Pancreas (tissue), 10 donors: ENCODE measurements around the gene CACNA1G. TPM values are rescaled to one million over a fixed set of nuclear protein-coding genes. Genes with fewer than 3 reads are reported as not detected.
A peak's percentile ranks its signal among the peaks of the same experiment; 100 is the strongest.

Experiments used
- ATAC-seq, 4 donors: fragments of 200-7000 bp; cut with Tn5 transposase; one replicate each; pipeline versions ENCODE4 v1.8.0 to v1.9.1; 2020; ENCODE audit warnings: mild to moderate bottlenecking in 4 of 4, moderate library complexity in 4 of 4
- DNase-seq, 6 donors: peaks; one replicate each; pipeline ENCODE4 v3.0.0-alpha.2; 2020
- FAIRE-seq: peaks from 2 replicates; lab custom pipeline; 2012; peaks lifted over from hg19 to GRCh38; lab: Jason Lieb, UNC
- H3K27ac ChIP-seq, 4 donors: fragments of 200-600 bp; sonication (generic); 1 replicate in 3 of 4; 2 replicates in 1 of 4; pipeline versions ENCODE4 v1.5.0 to v1.8.0; 2020
- H3K27me3 ChIP-seq, 4 donors: fragments of 200-600 bp; one replicate each; pipeline ENCODE4 v1.8.0; 2021
- H3K36me3 ChIP-seq, 3 donors: fragments of 200-600 bp; sonication (generic) in 1 of 3; one replicate each; pipeline versions ENCODE4 v1.5.0 to v1.8.0; 2020 to 2021
- H3K4me1 ChIP-seq, 3 donors: fragments of 200-600 bp; one replicate each; pipeline ENCODE4 v1.8.0; 2021
- H3K4me3 ChIP-seq, 4 donors: fragments of 200-600 bp; sonication (generic) in 2 of 4; one replicate each; pipeline versions ENCODE4 v1.5.0 to v1.8.0; 2020 to 2021
- H3K9me3 ChIP-seq, 4 donors: fragments of 200-600 bp; one replicate each; pipeline ENCODE4 v1.8.0; 2021
- WGBS, 2 donors: extraction: QIAGEN DNeasy Blood & Tissue Kit; methylation state at CpG; one replicate each; pipeline ENCODE4 v1.1.7; 2013; 5-methylcytosine and 5-hydroxymethylcytosine counted together
- intact Hi-C, 3 donors: fragments of 100-400 bp; cut with DNase I; formaldehyde crosslinking; loops; one replicate each; pipeline versions ENCODE4 v1.11.1 to v1.14.2; 2022
- polyA plus RNA-seq, 2 donors: library from polyadenylated mRNA; stranded (reverse); fragments of 200-250 nt; gene quantifications; one replicate each; pipeline ENCODE4 v1.2.3, GENCODE V29; 2013
- total RNA-seq, 6 donors: library from RNA; stranded (reverse); fragmentation: NEBNext Ultra II Directional in 4 of 6; extraction: Animal tissue kit (Norgen Biotek cat#: 25700) in 4 of 6; gene quantifications; one replicate each; pipeline versions ENCODE4 v1.2.1 to v1.2.4, GENCODE V29; 2021 to 2023
- TF ChIP-seq, protein P1 (sequence below), 4 donors: fragments of 200-600 bp; sonication (generic) in 3 of 4; IDR thresholded peaks; one replicate each; pipeline versions ENCODE4 v1.5.0 to v1.8.0; 2021; ENCODE audit warnings: antibody characterized with exemption in 4 of 4
- donor health status: healthy with polysubstance abuse.
- donor health status: DM: no; HTN: no; CAD: no; lungs with moderate emphysema.
- donor health status: DM: no; HTN: no; CAD: no.
- donor health status: control.
- donor health status: control.
- donor health status: Bipolar disorder and iron deficiency.
- donor health status: DM: yes; HTN: yes; CAD: no.
- donor health status: DM: no; HTN: no; CAD: no.
- donor health status: DM: no; HTN: no; CAD: no.
- donor health status: DM: yes; HTN: yes; CAD: no.

The CACNA1G gene
- total and polyA plus RNA-seq, 8 donors: 0.02 to 0.37 (median 0.09) TPM; not detected in 1

DNA sequence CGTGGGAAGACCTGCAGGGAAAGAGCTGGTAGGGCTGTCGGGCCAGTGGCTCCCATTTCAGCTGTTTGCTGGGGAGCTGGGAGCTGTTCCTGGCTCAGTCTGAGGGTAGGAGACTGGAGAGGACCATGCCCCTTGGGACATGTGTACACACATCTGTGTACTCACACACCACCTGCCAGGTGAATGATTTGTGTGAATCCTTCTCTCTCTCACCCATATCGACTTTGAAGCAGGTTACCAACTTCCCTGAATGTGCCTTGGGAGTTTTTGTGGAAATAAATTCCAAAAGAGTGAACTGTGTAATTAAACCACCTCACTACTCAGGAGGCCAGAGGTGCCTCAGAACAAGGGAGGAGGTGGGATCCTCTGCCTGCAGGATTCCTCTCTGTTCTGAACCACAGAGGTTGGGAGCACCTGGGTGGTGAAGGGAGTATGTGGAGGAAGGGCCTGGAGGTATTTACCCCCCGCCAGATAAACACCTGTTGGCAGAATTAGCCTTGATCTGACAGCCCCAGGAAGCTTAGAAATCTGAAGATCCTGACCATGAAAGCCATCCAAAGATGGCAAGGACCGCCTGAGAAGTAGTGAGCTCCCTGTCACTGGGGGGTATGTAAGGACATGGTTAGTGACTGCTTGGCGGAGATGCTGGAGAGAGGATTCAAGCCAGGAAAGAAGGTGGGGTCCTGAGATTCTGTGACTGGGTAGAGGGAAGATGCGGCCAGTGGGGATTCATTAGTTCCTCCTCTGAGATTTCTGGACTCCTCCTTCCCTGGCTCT is 77.5 kb downstream of the CACNA1G start:
- H3K9me3 ChIP-seq: no peaks in the 10 kb centered on the region
- H3K27ac ChIP-seq: peak overlapping the region; percentile 50 to 85 (median 74)
- no peaks in the 10 kb centered on the region for H3K27me3 ChIP-seq
- FAIRE-seq: no peak
- 56 to 63% methylated on average over 7 of the region's 7 CpGs for WGBS, 2 donors
- intact Hi-C loops: loop anchor here in 1 of 3 donors (2.0 kb wide), 1 partner anchor 55 kb away; no protein-coding TSS in a partner anchor
- ATAC-seq: no peak
- H3K4me1 ChIP-seq: peaks cover 31 to 60% (median 44%) of the 10 kb centered on the region in 3 donors
- TF ChIP-seq, protein P1, sequence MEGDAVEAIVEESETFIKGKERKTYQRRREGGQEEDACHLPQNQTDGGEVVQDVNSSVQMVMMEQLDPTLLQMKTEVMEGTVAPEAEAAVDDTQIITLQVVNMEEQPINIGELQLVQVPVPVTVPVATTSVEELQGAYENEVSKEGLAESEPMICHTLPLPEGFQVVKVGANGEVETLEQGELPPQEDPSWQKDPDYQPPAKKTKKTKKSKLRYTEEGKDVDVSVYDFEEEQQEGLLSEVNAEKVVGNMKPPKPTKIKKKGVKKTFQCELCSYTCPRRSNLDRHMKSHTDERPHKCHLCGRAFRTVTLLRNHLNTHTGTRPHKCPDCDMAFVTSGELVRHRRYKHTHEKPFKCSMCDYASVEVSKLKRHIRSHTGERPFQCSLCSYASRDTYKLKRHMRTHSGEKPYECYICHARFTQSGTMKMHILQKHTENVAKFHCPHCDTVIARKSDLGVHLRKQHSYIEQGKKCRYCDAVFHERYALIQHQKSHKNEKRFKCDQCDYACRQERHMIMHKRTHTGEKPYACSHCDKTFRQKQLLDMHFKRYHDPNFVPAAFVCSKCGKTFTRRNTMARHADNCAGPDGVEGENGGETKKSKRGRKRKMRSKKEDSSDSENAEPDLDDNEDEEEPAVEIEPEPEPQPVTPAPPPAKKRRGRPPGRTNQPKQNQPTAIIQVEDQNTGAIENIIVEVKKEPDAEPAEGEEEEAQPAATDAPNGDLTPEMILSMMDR (IDR thresholded peaks at IDR 0.05): no peak
- H3K4me3 ChIP-seq: no peak overlapping the region
- DNase-seq: peak in 2 of 6 donors; percentile 18 to 23
- no peaks in the 10 kb centered on the region for H3K36me3 ChIP-seq

DNA sequence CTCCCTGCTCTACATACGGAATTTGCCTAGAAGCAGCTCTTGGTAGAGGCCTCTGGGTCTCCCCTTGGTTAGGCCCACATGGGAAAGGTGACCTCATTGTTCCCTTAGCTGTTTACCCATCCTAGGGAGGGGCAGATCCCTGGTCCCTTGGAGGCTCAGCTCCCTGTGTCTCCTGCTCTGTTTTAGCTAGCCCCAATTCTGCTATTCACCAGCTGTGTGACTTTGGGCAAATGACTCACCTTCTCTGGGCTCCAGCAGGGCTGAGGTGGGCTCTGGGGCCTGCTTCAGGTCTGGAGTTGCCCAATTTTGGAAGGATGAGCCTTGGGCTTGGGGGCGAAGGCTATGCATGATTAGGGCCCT is 78.1 kb downstream of the CACNA1G start:
- H3K9me3 ChIP-seq: no peaks in the 10 kb centered on the region

DNA sequence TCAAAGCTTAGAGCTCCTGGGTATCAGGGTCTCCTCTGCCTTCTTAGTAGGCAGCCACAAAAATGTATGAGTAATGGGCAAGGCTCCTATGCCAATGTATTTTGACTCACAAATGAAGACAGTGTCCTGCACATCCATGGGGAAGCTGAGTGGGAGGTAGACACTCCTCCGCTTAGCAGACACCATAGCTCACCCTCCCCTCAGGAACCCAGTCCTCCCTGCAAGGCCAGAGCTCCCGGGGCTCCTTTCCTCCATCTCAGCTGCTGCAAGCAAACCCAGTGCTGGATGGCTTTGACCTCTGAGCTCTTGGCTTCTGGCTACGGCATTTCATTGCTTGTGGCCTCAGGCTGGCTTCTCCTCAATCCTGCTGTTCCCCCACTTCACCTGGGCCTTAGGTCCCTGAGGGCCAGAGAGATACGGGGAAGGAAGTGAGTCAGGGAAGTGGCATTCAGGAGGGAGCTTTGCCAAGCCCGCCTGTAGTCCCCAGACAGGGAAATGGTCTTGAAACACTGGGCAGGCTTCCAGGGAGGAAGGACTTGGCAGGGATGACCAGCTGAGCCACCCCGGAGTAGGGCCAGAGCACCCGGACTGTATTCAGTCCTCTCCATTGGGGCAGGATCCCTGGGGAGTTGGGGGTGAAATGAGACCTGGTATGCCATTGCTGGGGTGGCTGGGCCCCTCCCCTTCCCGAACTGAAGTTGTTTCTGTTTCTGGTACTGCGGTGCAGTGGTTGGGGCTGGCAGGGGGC is 78.6 kb downstream of the CACNA1G start:
- Histone ChIP-seq H3K4me3 (no peak overlapping the region), H3K27me3 (no peaks in the 10 kb centered on the region), H3K4me1 (peaks cover 36 to 61% (median 44%) of the 10 kb centered on the region in 3 donors), H3K27ac (peak overlapping the region; percentile 50 to 85 (median 74)), H3K36me3 (no peaks in the 10 kb centered on the region), H3K9me3 (no peaks in the 10 kb centered on the region)
- FAIRE-seq (no peak), ATAC-seq (peak; percentile 73 to 81 (median 79)), DNase-seq (peak; percentile 87 to 99 (median 98))
- intact Hi-C loops: no loop called here
- TF ChIP-seq, protein P1 (IDR thresholded peaks at IDR 0.05): no peak
- 9% methylated on average over 9 of the region's 9 CpGs for WGBS, 2 donors

More for the DNA sequence above, 78.1 kb downstream of the CACNA1G start:
- ATAC-seq (peak in 3 of 4 donors; percentile 3 to 12 (median 4)), DNase-seq (peak in 2 of 6 donors; percentile 21 to 23), FAIRE-seq (no peak)
- Histone ChIP-seq H3K4me1 (peaks cover 36 to 61% (median 44%) of the 10 kb centered on the region in 3 donors), H3K27ac (peak overlapping the region; percentile 50 to 85 (median 74)), H3K36me3 (no peaks in the 10 kb centered on the region), H3K4me3 (no peak overlapping the region), H3K27me3 (no peaks in the 10 kb centered on the region)
- WGBS, 2 donors: 67 to 71% methylated on average over 2 of the region's 2 CpGs
- intact Hi-C loops: no loop called here
- TF ChIP-seq, protein P1 (IDR thresholded peaks at IDR 0.05): no peak

DNA sequence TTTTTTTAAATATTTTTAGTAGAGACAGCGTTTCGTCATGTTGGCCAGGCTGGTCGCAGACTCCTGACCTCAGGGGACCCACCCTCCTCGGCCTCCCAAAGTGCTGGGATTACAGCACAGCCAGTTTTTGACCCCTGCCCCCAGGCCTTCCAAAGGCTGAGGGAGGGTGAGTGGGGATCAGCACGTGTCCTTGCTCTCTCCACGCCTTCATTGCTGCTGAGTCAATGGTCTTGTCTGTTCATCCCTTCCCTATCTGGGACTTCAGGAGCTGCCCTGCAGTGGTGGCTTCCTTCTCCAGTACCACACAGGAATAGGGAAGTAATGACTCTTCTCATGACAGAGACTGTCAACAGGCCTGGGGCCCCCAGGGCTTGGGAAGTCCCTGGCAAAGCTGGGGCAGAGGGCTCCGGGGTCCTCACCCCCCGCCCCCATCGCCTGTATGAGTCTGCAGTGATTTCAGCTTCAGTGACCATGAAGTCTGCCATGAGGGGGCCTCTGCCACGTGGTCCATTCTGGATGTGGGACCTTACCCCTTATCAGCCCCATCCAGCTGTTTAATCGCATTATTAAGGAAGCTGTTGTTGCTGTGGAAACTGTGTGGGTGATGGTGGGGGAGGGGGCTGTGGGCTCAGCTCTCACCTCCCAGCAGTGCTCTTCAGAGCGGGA is 80.3 kb downstream of the CACNA1G start:
- DNase-seq: peak in 3 of 6 donors; percentile 25 to 58 (median 43)
- Histone ChIP-seq H3K27me3 (no peaks in the 10 kb centered on the region), H3K36me3 (no peaks in the 10 kb centered on the region), H3K4me1 (peaks cover 36 to 61% (median 43%) of the 10 kb centered on the region in 3 donors), H3K27ac (peak overlapping the region in 3 of 4 donors; percentile 8 to 85 (median 83)), H3K9me3 (no peaks in the 10 kb centered on the region), H3K4me3 (no peak overlapping the region)
- no peak for FAIRE-seq
- TF ChIP-seq, protein P1 (IDR thresholded peaks at IDR 0.05): no peak
- 66 to 68% methylated on average over 12 of the region's 12 CpGs for WGBS, 2 donors
- intact Hi-C loops: loop anchor here in 1 of 3 donors (5.0 kb wide), 1 partner anchor 41 kb away; no protein-coding TSS in a partner anchor
- peak in 2 of 4 donors; percentile 7 to 17 for ATAC-seq
